ENCODE data around the gene NBPF1. TPM values are rescaled to one million over a fixed set of nuclear protein-coding genes. Genes with fewer than 3 reads are reported as not detected.
A peak's percentile ranks its signal among the peaks of the same experiment; 100 is the strongest.
"Not testable (repeated sequence)": the region's sequence is repeated elsewhere in the genome, so short reads cannot be mapped to it uniquely, and the experiment has no call there.

Gene NBPF1
- total RNA-seq, 1 donor from 2014 or later = 173 TPM

DNA sequence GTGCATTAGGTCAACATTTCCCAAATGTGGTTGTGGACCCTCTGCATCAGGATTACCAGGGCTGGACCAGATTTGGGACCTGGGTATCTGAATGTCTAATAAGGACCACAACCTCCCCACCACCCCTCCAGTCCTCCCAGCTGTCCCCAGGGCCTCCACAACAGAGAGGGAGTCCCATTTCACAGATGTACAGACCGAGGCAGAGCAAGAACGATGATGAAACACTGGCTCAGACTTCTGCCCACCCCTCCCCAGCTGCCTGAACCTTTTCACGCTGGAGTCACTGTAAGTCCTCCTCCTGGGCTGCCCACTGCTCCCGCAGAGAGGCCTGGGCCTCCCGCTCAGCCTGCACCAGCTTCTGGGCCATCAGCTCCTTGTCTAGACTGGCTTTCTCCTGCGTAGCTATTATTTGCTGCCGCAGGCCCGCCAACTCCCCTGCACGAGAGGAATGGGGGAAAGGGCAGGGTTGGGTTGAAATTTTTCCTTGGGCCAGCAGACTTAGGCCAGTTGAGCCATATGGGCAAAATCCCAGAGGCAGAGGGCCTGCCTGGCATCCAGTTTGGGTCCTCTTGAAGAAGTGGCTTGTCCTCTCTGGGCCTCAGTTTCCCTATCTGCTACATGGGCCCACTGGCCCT is 8.4 kb upstream of the NBPF1 start:
- peak; percentile 14 for DNase-seq

DNA sequence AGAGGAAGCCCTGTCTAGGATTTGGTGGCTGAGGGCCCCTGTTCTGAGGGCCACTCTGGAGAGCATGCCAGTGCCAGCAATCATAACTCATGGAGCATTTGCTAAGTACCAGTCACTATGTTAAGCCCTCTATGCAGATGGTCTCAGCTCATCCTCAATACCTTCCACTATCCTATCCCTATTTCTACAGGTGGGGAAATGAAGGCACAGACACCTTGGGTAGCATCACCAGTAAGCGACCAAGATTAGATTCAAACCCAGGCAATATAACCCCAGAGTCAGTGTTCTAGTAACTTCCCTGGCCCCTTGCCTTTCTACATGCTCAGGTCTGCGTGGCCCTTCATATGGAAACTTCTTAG is 7.9 kb upstream of the NBPF1 start:
- DNase-seq = no peak

DNA sequence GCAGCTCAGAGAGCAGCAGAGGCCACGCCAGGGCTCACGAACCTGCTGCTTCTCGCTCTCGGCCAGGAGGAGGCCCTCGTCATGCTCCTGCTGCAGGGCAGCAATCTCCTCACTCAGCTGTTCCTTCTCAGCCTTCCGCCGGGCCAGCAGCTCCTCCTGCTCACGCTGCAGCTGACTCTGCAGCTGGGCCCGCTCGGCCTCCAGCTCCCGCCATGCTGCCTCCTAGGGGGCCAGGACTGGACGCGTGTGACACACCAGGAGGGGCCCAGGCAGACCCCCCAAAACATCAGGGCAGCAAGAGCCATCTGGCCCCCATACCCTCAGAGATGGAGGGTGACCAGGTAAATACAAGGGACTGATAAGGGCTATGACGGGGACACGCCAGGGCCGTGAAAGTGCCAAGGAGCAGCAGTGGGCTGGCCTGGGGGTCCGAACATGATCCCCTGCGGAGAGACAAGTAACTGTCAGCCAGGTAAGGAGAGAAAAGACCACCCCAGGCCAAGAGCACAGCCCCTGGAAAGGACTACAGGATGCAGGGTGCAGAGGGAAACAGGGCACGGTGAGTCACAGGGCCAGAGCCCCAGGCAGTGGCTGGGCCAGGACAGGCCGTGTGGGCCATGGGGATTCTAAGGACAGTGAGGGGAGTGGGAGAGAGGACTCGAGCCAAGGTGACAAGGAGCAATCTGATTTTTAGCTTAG is 6.6 kb upstream of the NBPF1 start:
- peak; percentile 86 for DNase-seq

DNA sequence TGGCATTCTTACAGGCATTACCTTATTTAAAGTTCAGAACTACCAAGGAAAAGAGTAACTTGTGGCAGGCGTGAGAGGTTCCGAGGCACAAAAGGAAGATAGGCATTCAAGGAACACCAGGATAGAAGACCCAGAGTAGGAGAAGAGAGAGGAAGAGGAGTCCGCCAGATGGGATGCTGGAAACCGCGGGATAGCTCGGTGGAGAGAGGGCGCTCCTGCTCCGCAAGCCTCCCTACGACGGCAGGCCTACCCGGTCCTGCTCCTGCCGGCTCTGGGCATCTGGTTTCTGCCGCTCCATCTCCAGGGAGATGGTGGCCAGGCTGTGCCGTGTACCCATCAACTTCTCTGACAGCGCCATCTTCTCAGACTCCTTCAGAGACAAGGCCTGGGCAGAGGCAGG is 5.4 kb upstream of the NBPF1 start:
- DNase-seq = no peak

DNA sequence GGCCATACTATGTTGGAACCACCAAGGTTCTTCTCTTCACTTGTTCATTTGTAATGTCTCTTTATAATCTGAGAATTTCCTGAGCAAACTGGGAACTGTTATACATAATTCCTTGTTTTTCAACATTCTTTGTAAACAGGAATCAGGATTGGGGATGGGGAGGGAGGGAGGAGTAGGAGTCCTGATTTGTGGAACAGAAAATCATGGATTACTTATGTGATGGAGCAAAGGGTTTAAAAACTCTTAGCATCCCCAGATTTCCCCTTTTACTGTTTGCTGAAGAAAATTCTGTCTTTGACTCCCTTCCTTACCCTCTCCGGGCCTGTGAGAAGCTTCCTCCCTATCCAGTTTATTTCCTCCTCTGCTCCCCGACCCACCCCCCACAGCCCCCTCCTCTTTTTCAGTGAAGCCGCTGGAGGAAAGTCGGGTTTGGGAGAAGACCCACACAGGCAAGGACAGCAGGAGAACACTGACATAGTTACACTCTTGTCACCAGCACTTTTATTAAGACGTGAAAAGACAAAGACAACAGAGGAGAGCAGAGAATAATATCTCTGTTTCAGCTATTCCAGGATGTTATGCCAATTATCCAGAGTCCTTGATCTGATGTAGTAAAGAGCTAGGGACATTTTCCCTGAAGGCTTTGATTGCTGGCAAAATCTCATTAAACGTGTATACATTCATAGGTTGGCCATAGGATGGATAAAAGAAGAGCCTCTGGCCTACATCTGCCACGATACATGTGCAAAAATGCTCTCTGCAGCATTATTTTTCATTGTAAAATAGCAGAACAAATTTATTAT is 4.6 kb upstream of the NBPF1 start:
- no peak for DNase-seq

DNA sequence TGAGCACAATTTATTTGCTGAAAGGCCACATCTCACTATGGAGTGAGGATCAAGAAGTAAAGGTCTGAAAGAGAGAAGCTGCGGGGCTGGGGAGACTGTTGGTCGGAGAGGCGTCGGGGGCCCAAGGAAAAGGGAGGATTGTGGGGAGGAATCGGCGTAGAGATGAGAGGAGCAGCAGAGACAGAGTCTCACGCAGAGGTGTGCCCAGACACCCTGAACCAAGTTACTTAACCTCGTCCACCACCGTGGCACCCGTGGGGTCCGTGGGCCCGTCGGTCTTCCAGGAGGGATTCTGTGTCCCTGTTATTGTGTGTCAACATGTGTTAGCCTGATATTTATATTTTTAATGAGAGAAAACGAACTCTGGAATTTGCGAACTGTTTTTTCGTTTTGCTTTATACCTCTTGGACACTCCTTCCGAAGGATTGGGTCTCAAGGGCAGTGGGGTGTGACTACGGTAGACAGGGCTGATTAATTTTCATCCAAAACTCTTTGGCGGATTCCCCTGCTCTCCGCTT is 3.8 kb upstream of the NBPF1 start:
- no peak for DNase-seq

DNA sequence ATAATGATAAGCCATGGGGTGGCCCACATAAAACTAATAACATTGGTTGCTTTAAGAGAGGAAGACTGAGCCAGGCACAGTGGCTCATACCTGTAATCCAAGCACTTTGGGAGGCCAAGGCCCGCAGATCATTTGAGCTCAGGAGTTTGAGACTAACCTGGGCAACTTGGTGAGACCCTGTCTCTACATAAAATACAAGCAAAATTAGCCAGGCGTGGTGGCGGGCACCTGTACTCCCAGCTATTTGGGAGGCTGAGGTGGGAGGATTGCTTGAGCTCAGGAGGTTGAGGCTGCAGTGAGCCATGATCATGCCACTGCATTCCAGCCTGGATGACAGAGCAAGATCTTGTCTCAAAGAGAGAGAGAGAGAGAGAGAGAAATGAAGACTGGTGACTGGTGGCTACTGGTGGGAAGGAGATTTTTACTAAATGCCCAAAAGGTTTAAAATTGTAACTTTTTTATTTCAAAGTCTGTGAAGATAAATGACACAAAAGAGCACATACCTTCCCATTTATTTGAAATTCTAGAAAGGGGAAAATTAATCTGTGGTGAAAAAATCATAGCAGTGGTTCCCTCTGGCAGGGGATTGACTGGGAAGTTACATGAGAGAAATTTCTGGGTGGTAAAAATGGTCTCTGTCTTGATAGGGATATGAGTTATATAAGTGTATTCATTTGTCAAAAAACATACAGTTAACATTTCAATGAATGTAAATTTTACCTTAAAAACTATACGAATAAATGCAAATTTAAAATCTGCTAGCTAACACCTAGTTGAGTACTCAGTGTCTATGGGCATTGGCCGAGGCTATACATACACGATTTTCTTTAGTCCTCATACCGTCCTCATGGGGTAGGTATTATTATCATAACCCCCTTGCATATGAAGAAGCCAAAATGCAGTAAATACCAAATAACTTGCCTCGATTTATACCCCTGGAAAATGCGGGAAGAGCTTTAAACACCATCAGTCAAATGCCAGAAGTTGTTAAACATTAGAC is 2.2 kb upstream of the NBPF1 start:
- no peak for DNase-seq

DNA sequence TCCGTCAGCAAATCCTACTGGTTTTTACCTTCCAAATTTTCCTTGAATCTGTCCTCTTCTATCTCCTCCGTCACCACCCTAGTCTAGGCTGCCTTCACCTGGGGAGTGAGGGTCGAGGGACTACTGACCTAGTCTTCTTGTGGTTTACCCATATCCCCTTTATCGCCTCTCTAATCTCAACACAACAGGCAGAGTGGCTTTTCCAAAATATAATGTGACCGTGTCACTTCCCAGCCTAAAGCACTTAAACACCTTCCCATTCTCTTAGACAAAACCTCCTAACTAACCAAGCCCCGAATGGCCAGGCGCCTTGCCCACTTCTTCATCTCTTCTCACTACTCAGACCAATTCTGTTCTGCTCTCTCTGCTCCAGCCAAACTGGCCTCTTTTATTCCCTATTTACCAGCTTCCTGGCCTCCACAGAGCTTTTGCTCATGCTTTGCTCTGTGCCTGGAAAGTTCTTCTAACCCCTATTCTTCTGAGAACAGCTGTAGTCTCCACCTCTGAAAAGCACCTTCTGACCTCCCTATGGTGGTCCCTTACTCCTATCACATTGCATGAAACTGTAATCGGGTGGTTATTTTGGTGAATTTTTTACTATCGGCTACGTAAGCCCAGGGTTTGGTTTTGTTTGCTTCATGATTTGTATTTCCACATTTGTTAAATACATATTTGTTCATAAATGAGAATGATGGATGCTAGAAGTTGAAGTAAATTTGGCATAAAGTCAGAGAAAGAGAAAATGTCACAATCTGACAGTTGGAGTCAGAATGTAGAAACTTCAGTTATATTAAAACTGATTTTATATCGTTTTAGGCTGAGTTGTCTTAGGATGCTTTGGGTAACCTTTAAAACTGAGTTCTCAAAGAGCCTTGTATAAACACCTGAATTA is 1.2 kb upstream of the NBPF1 start:
- DNase-seq = peak; percentile 35

DNA sequence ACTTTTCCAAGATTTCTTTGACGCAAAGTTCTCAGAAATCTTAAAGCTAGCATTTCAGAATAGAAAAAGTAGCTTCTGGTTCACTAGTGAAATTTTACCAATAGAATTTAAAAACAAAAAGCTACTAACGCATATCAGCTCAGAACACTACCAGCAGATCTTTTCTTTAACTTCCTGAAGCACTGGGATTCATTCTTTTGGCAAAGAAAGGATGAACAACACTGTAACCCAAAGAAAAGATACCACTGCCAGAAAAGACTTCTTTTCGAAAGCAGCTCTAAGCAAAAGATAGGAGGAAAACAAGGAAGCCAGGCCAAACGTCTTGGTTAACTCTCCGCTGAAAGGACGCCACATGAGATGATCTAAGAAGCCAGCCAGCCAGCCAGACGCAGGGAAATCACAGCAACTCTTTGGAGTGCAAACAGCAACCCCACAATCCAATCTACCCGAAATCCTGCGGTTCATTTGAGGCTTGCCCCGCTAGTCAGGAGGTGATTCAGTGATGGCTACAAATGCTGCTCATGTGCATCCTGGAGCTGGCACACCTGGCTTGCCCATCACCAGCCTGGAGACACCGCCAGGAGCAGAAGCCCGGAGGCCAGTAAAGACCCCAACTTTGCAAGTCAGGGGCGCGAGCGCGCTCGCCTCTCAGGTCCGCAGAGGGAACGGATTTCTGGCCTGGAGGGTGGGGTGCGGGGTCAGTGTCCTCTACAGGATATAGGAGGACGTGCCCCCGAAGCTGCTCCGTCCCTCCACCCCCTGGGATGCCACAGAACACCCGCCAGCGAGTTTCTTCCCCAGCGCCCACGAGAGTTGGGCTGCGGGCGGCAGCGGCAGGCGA is 812 bp downstream of the NBPF1 start:
- DNase-seq = peak; percentile 93

DNA sequence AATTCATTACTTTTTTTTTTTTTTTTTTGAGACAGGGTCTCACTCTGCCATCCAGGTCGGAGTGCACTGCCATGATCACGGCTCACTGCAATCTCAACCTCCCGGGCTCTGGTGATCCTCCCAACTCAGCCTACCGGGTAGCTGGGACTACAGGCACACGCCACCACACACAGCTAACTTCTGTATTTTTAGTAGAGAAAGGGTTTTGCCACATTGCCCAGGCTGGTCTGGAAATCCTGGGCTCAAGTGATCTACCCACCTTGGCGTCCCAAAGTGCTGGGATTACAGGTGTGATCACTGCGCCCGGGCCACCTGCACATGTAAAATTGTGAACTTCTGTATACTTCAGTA is 1.4 kb downstream of the NBPF1 start:
- peak; percentile 30 for DNase-seq

DNA sequence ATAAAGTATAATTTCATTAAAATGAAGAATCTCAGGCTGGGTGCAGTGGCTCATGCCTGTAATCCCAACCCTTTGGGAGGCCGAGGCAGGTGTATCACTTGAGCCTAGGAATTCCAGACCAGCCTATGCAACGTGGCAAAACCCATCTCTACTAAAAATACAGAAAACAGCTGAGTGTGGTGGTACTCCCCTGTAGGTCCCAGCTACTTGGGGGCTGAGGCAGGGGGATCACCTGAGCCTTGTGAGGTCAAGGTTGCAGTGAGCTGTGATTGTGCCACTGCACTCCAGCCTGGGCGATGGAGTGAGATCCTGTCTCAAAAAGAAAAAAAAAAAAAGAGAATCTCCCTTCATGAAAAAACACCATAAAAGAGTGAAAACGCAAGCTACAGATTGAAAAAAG is 2.2 kb downstream of the NBPF1 start:
- not testable (repeated sequence) for DNase-seq

DNA sequence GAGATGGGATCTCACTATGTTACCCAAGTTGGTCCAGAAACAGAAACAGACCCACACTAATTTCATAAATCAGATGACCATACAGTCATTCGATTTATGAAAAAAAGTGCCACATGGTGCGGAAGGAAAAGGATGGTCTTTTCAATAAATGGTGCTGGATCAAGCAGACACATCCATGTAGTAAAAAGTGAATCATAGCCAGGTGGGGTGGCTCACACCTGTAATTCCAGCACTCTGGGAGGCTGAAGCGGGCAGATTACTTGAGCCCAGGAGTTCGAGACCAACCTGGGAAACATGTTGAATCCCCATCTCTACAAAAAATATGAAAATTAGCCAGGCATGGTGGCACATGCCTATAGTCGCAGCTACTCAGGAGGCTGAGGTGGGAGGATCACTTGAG is 2.8 kb downstream of the NBPF1 start:
- not testable (repeated sequence) for DNase-seq

DNA sequence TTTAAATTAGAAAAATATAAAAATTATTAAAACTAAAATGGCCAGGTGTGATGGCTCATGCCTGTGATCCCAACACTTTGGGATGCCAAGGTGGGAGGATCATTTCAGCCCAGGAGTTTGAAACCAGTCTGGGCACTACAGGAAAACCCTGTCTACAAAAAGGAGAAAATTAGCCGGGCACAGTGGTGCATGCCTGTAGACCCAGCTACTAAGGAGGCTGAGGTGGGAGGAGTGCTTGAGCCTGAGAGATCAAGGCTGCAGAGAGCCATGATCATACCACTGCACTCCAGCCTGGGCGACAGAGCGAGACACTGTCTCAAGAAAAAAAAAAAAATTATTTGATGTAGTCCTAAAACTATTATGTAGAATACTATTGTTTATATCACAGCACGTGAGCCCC is 3.6 kb downstream of the NBPF1 start:
- DNase-seq = not testable (repeated sequence)

DNA sequence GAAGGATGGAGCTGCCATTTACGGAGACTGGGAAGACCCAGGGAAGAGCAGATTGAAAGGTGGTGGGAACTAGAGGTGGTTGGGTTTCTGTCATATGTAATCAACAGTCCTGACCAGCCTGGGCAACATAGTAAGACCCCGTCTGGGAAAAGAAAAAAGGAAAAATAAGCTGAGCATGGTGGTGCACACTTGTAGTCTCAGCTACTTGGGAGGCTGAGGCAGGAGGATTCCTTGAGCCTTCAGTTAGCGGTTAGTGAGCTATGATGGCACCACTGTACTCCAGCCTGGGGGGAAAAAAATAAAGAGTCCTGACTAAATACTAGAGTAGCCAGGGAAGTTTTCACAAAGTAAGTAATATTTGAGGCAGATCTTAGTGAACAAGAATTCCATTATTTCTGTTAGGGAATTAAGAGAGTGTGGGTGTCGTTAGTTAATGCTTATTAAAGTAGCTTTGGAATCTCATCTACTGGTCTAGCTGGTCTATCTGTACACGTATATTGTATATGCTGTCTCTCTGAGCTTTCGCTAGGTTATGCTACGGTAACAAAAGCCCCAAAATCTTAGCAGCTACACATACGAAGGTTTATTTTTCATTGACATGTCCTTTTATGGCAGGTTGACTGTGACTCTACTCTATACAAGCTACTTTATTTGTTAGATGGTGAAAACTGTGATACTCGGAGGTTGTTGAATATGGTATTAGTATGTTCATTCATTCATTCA is 4.4 kb downstream of the NBPF1 start:
- no peak for DNase-seq

DNA sequence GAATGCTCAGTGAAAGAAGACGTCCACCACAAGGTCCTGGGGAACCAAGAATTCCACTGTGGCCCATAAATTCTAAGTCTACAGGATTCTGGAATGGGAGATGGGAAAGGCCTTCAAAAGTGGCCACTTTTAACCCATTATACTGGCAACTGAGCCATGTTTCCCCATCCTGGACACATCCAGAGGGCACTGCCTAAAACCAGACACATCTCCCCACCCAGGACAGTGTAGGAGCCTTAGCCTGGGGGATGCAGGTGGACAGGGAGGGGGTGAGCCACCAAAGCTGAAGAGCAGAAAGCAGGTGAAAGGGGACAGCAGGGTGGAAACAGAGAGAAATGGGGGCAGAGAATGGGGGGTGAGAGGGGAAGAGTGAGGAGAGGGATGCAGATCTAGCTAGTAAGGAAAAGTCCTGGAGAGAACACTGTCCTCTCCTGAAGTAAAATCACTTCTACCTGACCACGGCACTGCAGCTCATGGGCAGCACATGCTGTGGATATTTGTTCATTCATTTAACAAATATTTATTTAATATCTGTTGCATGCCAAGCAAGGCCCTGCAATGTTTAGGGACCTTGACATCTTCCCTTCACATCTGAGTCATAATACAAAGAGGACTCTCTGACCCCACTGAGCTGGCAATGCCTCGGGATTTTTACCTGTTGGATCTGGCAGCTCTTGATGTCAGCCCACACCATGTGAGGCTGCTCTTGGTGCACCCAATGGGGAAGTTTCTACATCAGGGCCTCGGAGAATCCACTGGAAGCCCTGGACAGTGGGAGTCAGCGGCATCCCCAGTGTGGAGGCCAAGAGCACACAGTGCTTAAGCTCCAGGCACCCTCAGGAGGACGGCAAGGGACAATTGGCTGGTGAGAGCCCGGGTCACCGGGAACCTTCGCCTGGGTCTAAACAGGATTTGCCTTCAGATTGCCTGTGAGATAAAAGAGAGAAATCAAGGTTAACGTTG is 5.2 kb downstream of the NBPF1 start:
- not testable (repeated sequence) for DNase-seq

DNA sequence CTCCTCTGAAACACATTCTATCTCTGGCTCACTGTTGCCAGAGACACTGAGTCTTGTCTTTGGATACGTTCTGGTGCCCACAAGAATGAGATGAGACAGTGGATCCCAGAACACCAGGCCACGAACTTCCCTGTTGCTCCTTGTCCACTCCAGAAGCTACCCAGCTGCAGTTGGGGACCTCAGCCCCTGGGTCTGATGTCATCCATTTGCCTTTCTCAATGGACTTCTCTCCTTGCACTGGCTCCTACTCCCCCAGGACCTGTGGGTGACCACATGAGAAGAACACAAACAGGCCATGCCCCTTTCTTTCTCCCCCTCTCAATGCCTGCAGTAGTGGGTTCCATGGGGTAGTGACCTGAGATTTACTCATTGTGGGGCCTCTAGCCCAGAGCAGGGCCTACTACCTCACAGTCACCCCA is 5.9 kb downstream of the NBPF1 start:
- DNase-seq = no peak

DNA sequence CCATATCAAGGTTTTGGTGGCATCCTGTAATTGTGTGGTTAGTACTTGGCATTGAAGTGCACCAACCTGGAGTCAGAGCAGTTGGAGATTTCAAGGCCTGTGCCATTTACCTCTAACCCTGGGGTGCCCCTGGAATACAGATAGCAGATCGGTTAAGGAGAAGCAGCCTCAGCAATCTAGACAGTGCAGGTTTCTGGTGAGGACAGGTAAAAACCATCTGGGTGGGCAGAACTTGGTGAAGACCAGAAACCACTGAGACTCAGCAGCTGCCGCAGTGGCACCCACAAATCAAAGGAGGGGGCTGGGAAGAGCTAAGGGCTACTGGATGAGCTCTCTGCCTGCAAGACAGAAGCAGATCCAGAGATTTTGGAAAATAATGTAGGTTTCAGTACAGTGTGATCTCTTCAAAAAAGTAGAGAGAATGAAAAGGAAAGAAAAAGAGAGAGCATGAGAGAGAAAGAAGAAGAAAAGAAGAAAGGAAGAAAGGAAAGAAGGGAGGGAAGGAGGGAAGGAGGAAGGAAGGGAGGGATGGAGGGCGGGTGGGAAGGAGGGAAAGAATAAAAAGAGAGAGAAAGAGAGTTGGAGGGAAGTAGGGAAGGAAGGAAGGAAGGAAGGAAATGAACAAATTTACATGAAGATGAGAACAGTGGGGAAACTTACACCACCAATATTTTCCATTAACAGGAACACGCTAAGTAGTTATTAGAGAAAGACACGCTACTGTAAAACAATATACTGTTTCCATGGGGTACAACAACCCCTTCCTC is 6.5 kb downstream of the NBPF1 start:
- DNase-seq = not testable (repeated sequence)

All from tongue (tissue), 2 donors.